Neural cell (in vitro differentiated cells): ENCODE measurements around the gene P4HA2.

Source experiments
- EP300 ChIP-seq: fragments of 450-650 bp; conservative IDR thresholded peaks from 2 replicates; pipeline ENCODE4 v1.6.1; 2014; ENCODE audit warnings: antibody characterized with exemption, mild to moderate bottlenecking, moderate library complexity; ENCODE audit not compliant: poor library complexity, severe bottlenecking
- MXI1 ChIP-seq: fragments of 450-650 bp; conservative IDR thresholded peaks from 2 replicates; pipeline ENCODE4 v1.6.1; 2014; ENCODE audit warnings: antibody characterized with exemption, mild to moderate bottlenecking; ENCODE audit not compliant: poor library complexity, severe bottlenecking
- POLR2AphosphoS5 ChIP-seq: IDR thresholded peaks from 2 replicates; pipeline ENCODE4 v1.6.1; 2012
- RAD21 ChIP-seq: fragments of 450-650 bp; conservative IDR thresholded peaks from 2 replicates; pipeline ENCODE4 v1.6.1; 2014; ENCODE audit warnings: antibody characterized with exemption, mild to moderate bottlenecking, moderate library complexity
- TAF1 ChIP-seq: IDR thresholded peaks from 2 replicates; pipeline ENCODE4 v1.6.1; 2012; ENCODE audit warnings: low read depth
- TF ChIP-seq, protein P1 (sequence below): fragments of 450-650 bp; IDR thresholded peaks from 2 replicates; pipeline ENCODE4 v1.5.1; 2014; ENCODE audit warnings: antibody characterized with exemption, mild to moderate bottlenecking, moderate library complexity; ENCODE audit not compliant: poor library complexity, severe bottlenecking
- TF ChIP-seq, protein P2 (sequence below): IDR thresholded peaks from 2 replicates; pipeline ENCODE4 v1.6.1; 2012; ENCODE audit warnings: borderline replicate concordance

DNA sequence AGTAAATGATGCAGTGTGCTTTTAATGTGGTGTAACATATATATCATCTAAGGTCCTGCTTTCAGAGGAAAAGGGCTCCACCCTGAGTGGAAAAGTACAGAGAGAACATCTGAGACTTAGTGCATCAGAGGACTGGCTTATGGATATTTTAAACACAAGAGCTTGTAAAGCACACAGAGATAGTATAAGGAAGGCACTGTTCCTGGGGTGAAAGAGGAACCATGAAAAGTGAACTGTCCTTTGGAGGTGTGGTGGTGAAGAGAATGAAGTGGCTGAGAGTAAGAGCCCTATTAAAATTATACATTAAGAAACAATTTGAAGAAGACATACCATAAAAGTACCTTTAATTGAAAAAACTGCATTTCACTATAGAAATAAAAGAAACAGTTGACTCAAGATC is 85.2 kb downstream of the P4HA2 start:
- TF ChIP-seq, protein P1, sequence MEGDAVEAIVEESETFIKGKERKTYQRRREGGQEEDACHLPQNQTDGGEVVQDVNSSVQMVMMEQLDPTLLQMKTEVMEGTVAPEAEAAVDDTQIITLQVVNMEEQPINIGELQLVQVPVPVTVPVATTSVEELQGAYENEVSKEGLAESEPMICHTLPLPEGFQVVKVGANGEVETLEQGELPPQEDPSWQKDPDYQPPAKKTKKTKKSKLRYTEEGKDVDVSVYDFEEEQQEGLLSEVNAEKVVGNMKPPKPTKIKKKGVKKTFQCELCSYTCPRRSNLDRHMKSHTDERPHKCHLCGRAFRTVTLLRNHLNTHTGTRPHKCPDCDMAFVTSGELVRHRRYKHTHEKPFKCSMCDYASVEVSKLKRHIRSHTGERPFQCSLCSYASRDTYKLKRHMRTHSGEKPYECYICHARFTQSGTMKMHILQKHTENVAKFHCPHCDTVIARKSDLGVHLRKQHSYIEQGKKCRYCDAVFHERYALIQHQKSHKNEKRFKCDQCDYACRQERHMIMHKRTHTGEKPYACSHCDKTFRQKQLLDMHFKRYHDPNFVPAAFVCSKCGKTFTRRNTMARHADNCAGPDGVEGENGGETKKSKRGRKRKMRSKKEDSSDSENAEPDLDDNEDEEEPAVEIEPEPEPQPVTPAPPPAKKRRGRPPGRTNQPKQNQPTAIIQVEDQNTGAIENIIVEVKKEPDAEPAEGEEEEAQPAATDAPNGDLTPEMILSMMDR = no peak
- TF ChIP-seq TAF1 (no peak), RAD21 (no peak), EP300 (no peak), POLR2AphosphoS5 (no peak), MXI1 (no peak)
- TF ChIP-seq, protein P2, sequence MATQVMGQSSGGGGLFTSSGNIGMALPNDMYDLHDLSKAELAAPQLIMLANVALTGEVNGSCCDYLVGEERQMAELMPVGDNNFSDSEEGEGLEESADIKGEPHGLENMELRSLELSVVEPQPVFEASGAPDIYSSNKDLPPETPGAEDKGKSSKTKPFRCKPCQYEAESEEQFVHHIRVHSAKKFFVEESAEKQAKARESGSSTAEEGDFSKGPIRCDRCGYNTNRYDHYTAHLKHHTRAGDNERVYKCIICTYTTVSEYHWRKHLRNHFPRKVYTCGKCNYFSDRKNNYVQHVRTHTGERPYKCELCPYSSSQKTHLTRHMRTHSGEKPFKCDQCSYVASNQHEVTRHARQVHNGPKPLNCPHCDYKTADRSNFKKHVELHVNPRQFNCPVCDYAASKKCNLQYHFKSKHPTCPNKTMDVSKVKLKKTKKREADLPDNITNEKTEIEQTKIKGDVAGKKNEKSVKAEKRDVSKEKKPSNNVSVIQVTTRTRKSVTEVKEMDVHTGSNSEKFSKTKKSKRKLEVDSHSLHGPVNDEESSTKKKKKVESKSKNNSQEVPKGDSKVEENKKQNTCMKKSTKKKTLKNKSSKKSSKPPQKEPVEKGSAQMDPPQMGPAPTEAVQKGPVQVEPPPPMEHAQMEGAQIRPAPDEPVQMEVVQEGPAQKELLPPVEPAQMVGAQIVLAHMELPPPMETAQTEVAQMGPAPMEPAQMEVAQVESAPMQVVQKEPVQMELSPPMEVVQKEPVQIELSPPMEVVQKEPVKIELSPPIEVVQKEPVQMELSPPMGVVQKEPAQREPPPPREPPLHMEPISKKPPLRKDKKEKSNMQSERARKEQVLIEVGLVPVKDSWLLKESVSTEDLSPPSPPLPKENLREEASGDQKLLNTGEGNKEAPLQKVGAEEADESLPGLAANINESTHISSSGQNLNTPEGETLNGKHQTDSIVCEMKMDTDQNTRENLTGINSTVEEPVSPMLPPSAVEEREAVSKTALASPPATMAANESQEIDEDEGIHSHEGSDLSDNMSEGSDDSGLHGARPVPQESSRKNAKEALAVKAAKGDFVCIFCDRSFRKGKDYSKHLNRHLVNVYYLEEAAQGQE = no peak
